Measurements from ENCODE around the gene PRPF31. TPM values are rescaled to one million over a fixed set of nuclear protein-coding genes. Genes with fewer than 3 reads are reported as not detected.
A peak's percentile ranks its signal among the peaks of the same experiment; 100 is the strongest.
"Not testable (repeated sequence)": the region's sequence is repeated elsewhere in the genome, so short reads cannot be mapped to it uniquely, and the experiment has no call there.

Gene PRPF31
- polyA plus RNA-seq, 1 donor = 55.9 TPM

DNA sequence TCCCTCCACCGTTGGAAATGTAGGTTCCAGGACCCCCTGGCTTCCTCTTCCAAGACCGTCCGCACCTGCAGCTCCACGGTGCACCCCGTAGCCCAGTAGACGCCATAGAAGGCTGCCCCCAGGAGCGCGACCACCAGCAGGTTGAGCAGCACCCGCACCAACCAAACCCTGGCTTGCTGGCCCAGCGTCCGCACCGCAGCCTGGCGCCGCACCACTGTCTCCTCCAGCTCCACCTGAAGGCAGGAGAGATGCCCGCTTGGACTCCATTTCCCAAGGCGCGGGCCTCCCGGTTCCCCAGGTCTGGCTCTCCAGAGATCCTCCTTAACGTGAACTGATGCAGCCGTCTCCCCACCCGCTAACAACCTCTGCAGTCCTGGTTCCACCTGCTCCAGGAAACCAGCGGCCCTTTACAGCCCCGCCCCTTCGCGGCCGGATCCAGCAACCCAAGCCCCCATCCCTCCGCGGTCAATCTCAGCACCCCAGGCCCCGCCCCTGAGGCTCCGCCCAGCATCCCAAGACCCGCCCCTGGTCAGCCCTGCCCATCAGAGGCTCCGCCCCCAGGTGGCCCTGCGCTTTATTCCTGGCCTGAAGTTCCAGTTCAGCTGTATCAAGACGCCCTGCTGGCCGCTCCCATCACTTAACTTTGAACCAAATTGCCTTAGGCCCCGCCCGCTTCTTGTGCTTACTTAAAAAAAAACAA, 49.0 kb downstream of the PRPF31 start:
- no peak for DNase-seq

DNA sequence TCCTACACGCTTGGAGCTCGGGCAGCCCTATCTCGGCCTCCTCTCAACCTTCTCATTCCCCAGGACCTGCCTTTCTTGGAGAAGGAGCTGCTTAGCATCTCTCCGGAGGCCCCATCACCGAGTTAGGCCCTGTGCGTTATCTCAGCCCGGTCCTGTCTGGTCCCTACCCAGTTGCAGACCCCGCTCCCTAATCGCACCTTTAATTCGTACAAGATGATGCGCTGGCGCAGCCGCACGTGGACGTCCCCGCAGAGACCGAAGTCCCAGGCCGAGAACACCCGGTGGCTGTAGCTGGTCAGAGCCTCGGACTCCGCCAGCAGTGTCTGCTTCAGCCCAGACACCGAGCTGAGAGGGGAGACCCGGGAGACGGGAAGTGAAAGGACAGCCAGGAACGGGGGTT, 49.7 kb downstream of the PRPF31 start:
- no peak for DNase-seq

DNA sequence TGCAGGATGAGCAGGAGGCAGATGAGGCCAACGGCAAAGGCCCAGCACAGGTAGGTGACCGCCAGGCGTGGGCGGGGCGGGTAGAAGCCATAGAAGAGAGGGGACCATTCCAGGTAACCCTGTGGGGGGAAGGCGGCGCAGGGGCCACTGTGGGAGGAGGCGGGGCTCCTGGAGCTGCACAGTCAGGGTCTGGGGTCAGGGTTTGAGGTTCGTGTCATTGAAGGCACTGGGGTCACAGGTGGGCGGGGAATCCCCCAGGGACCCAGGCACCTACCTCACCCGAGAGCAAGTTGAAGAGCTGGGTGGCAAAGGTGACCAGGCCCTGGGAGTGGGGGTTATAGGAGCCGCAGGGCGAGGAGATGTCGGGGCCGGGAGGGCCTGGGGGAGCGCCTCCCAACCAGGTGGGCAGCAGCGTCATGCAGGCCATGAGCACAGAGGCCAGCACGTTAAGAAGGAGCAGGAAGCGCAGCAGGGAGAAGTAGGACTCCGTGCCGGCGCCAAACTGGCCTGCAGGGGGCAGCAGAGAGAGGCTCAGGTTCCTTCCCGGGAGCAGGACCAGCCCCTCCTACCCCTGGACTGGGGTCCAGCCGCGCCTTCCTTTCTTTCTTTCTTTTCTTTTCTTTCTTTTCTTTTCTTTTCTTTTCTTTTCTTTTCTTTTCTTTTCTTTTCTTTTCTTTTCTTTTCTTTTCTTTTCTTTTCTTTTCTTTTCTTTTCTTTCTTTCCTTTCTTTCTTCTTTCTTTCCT, 52.8 kb downstream of the PRPF31 start:
- peak; percentile 91 for DNase-seq

DNA sequence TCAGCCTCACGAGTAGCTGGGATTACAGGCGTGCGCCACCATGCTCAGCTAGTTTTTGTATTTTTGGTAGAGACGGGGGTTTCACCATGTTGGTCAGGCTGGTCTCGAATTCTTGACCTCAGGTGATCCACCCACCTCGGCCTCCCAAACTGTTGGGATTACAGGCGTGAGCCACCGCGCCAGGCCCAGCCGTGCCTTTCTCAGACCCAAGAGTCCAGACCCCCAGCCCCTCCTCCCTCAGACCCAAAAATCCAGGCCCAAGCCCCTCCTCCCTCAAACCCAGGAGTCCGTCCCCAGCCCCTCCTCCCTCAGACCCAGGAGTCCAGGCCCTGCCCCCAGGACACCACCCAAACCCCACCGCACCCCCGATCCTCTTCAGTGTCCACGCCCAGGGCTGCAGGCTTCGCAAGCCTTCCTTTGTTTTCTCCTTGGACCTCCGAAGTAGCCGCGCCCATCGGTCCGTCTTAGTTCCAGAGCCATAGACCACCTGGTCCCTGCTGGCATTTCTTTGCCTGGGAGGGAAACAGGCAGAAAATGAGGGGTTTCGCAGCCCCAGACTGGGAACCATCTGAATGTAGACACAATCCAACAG, 53.7 kb downstream of the PRPF31 start:
- no peak for DNase-seq

DNA sequence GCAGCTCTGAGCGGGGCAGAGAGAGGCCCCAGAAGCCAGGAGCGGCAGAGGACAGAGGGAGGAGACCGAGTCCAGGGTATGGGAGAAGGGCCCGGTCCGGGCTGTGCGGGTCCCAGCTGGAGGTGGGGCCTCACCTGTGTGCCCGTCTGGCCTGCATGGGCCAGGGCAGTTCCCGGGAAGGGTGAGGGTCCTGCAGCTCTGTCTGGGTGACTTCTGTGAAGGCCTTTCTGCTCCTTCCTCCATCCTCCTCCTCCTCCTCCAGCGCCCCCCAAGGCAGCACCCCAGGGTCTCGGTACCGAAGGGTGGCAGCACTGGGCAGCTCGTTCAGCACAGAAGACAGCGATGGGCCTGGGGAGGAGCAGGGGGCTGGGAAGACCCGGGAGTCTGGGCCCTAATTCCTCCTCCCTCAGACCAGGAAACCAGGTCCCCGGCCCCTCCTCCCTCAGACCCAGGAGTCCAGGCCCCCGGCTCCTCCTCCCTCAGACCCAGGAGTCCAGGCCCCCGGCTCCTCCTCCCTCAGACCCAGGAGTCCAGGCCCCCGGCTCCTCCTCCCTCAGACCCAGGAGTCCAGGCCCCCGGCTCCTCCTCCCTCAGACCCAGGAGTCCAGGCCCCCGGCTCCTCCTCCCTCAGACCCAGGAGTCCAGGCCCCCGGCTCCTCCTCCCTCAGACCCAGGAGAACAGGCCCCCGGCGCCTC, 56.3 kb downstream of the PRPF31 start:
- not testable (repeated sequence) for DNase-seq

DNA sequence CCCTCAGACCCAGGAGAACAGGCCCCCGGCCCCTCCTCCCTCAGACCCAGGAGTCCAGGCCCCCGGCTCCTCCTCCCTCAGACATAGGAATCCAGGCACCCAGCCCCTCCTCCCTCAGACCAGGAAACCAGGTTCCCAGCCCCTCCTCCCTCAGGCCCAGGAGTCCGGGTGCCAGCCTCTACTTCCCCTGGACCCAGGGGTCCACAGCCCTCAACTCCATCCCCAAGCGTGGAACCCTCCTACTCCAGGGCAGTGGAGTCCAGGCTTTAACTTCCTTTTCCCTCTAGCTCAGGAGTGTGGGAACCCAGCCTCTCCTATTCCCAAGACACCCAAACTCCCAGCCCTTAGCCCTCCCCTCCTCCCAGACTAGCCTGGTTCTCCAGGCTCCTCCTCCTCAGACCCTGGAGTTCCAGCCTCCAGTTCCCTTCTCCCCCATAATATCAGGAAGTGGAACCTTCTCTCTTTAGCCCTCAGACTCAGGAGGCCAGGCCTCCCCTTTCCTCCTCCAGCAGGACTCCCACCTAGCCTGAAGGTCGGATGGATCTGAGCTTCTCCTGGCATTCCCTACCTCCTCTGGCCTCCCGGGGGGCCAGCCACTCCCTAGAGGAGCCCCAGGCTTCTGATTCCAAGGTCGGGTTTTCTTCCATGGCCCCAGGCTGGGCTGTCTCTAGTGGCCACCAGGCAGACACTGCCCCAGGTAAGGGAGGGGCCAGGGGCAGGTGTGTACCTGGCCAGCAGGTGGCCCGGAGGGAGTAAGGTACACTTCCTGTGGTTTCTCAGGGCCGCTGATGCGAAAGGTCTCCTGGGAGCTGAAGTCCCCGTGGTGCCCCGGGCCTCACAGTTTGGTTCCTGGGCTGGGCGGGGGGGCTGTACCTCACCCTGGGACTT, 57.2 kb downstream of the PRPF31 start, which contains the start of gene TMC4:
TMC4 (minus strand) TSS at position 690 of the 888 bp plus-strand sequence; CDS start at position 647, 43 bp downstream.
- DNase-seq = no peak

DNA sequence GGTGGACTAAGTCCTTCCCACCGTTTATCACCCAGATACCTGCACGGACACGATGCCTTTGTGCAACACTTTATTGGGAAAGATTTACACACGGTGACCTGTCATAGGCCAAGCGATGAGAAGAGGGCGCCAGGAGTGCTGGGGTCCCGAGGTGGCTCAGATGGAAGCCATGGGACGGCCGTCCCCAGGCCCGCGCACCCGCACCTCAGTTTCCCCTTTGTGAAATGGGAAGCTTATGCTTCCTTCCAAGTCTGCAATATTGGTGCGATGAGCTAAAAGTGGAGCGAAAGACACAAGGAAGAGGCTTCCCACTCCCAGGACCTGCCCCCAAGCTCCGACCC, 57.8 kb downstream of the PRPF31 start:
- no peak for DNase-seq

DNA sequence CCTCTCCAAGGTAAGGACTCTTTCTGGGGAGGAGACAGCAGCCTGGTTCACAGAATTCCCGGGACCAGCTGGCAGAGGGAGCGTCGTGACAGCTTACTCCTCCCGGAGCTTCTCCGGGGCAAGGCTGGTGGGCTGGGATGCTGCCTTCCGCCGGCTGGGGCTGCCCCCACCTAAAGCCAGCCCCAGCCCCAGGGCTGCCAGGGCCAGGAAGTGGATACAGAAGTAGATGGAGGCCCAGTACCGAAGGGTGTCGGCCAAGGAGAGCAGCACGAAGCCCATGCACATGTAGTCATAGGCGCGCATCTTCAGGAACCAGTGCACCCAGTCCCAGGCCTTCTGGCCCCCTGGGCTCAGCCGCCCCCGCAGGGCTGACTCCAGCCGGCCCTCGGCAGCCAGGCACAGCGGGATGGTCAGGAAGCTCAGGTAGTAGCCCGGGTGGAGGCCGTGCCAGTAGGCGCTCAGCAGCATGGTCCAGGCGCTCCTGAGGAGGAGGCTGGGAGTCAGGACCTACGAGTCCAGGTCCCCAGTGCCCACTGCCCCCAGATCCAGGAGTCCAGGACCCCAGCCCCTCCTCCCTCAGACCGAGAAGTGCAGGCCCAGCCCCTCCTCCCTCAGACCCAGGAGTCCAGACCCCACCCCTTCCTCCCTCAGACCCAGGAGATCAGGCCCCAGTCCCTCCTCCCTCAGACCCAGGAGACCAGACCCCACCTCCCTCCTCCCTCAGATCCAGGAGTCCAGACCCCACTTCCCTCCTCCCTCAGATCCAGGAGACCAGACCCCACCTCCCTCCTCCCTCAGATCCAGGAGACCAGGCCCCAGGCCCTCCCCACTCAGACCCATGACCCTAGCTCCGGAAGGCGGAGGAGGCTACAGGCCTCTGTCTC, 58.6 kb downstream of the PRPF31 start:
- no peak for DNase-seq

DNA sequence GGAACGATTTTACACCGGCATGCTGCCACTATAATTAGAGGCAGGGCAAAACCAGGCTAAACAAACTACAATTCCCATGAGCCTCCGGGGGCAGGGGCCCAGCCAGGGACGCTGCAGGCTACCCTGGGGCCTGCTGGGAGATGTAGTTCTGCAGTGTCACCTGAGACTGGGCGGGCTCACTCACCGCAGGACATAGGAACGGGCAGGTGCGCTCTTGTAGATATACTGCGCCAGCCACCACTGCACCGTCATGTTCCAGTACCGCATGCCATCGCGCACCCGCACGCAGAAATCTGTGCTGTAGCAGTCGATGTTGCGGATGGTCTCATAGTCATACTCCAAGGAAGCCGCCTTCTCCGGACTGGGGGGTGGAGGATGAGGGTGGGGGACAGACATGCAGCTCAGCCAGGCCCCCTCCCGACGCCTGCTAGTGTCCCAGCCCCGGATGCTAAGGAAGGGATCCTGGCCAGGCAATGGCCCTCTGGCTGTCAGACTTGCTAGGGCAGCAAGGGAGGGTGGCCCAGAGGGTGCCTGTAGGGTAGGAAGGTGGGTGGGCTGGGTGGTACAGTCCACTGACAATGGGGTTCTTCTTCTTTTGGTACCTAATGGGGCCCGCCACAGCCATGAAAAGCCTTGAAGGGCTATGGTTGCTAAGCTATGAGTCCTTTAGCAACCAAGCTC, 63.2 kb downstream of the PRPF31 start:
- no peak for DNase-seq

DNA sequence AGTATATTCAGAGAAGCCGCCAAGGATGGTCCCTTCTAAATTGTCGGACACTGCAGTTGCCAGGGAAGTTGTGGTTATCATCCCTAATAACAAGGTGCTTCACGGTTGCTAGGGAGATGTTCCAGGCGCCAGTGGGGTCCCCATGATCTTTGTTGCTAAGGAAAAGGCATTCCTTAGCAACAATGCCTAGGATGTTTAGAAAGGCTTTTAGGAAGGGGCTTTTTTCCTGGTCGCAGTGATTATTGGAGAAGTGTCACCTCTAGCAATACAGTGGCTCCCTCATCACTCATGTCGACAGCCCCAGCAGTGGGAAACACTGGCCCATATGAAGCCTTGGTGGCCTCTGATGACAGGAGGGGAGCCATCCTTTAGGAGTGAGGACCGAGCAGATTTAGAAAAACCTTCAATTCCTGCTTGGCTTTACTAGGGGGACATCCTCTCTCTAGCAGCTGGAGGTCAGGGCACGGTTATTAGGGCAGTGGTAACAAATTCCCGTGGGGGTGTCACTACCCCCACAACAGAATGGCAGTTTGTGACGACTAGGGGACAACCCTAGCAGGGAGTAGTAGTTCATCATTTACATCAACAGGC, 63.8 kb downstream of the PRPF31 start:
- no peak for DNase-seq

DNA sequence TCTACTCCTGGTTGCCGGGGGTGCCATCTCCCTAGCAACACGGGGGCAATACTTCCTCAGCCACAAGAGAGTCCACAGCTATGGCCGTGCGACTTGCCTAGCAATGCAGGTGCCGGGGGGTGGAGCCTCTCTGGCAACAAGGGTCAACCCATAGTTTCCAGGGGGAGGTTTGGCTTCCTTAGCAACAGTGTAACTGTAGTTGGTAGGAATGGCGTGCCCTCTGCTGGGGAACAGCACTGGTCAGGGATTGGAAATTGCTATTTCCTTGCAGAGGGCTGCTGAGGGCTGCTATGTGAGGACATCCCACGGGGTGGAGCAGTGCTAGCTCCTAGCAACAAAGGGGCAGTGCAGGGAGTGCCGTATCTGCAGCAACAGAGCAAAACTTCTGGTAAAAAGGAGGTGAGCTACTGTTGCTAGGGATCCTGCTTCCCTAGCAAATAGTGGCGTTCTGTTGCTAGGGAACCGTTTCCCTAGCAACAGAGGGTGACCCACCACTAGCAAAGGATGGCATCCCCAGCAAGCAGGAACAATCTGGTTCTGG, 64.4 kb downstream of the PRPF31 start:
- no peak for DNase-seq

DNA sequence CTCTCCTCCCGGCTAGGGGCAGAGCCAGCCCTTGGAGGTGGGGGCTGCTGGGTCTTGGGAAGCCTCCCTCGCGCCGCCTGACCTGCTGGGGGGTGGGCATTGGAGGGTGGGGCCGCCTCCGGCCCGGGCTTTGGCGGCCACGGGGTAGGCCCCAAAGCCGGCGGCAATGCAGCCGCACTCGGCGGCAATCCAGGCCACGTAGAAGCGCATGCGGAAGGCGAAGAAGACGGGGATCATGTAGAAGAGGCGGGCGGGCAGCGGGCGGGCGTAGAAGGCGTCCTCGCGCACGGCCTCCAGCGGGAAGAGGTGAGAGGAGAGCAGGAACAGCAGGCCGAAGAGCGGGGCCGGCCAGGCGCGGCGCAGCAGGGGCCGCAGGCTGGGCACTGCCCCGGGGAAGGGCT, 65.1 kb downstream of the PRPF31 start:
- no peak for DNase-seq

Other genes starting within 250 kb of the PRPF31 start
- gene MYADM, start 247.9 kb upstream of the PRPF31 start, polyA plus RNA-seq (ENCODE audit: insufficient read length) = 184 TPM
- gene PRKCG, start 233.6 kb upstream of the PRPF31 start, polyA plus RNA-seq (ENCODE audit: insufficient read length) = 0.43 TPM
- not detected for gene CACNG7, start 206.5 kb upstream of the PRPF31 start, polyA plus RNA-seq (ENCODE audit: insufficient read length)
- gene CACNG8, start 152.8 kb upstream of the PRPF31 start, polyA plus RNA-seq (ENCODE audit: insufficient read length) = 1.1 TPM
- 27.6 TPM for gene CACNG6, start 124.1 kb upstream of the PRPF31 start, polyA plus RNA-seq (ENCODE audit: insufficient read length)
- gene VSTM1, start 51.9 kb upstream of the PRPF31 start, polyA plus RNA-seq (ENCODE audit: insufficient read length) = not detected
- not detected for gene TARM1, start 34.4 kb upstream of the PRPF31 start, polyA plus RNA-seq (ENCODE audit: insufficient read length)
- 0.65 TPM for gene OSCAR, start 15.0 kb upstream of the PRPF31 start, polyA plus RNA-seq (ENCODE audit: insufficient read length)
- gene NDUFA3, start 12.9 kb upstream of the PRPF31 start, polyA plus RNA-seq (ENCODE audit: insufficient read length) = 112 TPM
- gene TFPT, start 97 bp upstream of the PRPF31 start, polyA plus RNA-seq (ENCODE audit: insufficient read length) = 16.7 TPM
- gene CNOT3, start 22.0 kb downstream of the PRPF31 start, polyA plus RNA-seq (ENCODE audit: insufficient read length) = 37.7 TPM
- gene LENG1, start 44.0 kb downstream of the PRPF31 start, polyA plus RNA-seq (ENCODE audit: insufficient read length) = 11.1 TPM
- 5.7 TPM for gene TMC4, start 57.4 kb downstream of the PRPF31 start, polyA plus RNA-seq (ENCODE audit: insufficient read length)
- gene MBOAT7, start 73.8 kb downstream of the PRPF31 start, polyA plus RNA-seq (ENCODE audit: insufficient read length) = 28.9 TPM
- 35.0 TPM for gene TSEN34, start 75.6 kb downstream of the PRPF31 start, polyA plus RNA-seq (ENCODE audit: insufficient read length)
- 2,238 TPM for gene RPS9, start 85.1 kb downstream of the PRPF31 start, polyA plus RNA-seq (ENCODE audit: insufficient read length)
- 3.8 TPM for gene LILRB3, start 107.3 kb downstream of the PRPF31 start, polyA plus RNA-seq (ENCODE audit: insufficient read length)
- 2.0 TPM for gene LILRA6, start 127.0 kb downstream of the PRPF31 start, polyA plus RNA-seq (ENCODE audit: insufficient read length)
- 7.1 TPM for gene LILRB5, start 141.5 kb downstream of the PRPF31 start, polyA plus RNA-seq (ENCODE audit: insufficient read length)
- gene LILRB2, start 165.4 kb downstream of the PRPF31 start, polyA plus RNA-seq (ENCODE audit: insufficient read length) = 2.7 TPM
- gene LILRA5, start 197.4 kb downstream of the PRPF31 start, polyA plus RNA-seq (ENCODE audit: insufficient read length) = 0.56 TPM
- gene LILRA4, start 223.4 kb downstream of the PRPF31 start, polyA plus RNA-seq (ENCODE audit: insufficient read length) = 0.14 TPM
- gene LAIR1, start 249.2 kb downstream of the PRPF31 start, polyA plus RNA-seq (ENCODE audit: insufficient read length) = 10.0 TPM